Neural crest cell (in vitro differentiated cells): ENCODE results near the gene CDH23. TPM values are rescaled to one million over a fixed set of nuclear protein-coding genes. Genes with fewer than 3 reads are reported as not detected.

Source experiments
- DNase-seq: peaks from one replicate; pipeline ENCODE4 v3.0.0; 2021; ENCODE audit warnings: low read depth, mixed read lengths, low spot score
- H3K27ac Mint-ChIP-seq: one replicate; pipeline ENCODE4 v1.8.0; 2021; ENCODE audit warnings: mild to moderate bottlenecking, mixed read lengths; ENCODE audit not compliant: unreplicated experiment
- H3K27me3 Mint-ChIP-seq: 2 replicates; pipeline ENCODE4 v1.8.0; 2021; ENCODE audit warnings: low read depth, mild to moderate bottlenecking, mixed read lengths
- H3K36me3 Mint-ChIP-seq: 2 replicates; pipeline ENCODE4 v1.8.0; 2021; ENCODE audit warnings: low read depth, mild to moderate bottlenecking, mixed read lengths
- H3K4me1 Mint-ChIP-seq: 2 replicates; pipeline ENCODE4 v1.8.0; 2021; ENCODE audit warnings: mixed read lengths
- H3K4me3 Mint-ChIP-seq: one replicate; pipeline ENCODE4 v1.8.0; 2021; ENCODE audit warnings: mild to moderate bottlenecking, mixed read lengths
- H3K9me3 Mint-ChIP-seq: 2 replicates; pipeline ENCODE4 v1.8.0; 2021; ENCODE audit warnings: mixed read lengths
- total RNA-seq: library from RNA; stranded (reverse); gene quantifications from 2 replicates; pipeline ENCODE4 v1.2.1, GENCODE V29; 2021
- TF ChIP-seq, protein P1 (sequence below): fragments of 200-600 bp; sonication (generic); conservative IDR thresholded peaks from 2 replicates; pipeline ENCODE4 v1.5.0; 2021; ENCODE audit warnings: antibody characterized with exemption, mild to moderate bottlenecking

The CDH23 gene
- total RNA-seq, 1 donor from 2014 or later: 2.6 TPM

DNA sequence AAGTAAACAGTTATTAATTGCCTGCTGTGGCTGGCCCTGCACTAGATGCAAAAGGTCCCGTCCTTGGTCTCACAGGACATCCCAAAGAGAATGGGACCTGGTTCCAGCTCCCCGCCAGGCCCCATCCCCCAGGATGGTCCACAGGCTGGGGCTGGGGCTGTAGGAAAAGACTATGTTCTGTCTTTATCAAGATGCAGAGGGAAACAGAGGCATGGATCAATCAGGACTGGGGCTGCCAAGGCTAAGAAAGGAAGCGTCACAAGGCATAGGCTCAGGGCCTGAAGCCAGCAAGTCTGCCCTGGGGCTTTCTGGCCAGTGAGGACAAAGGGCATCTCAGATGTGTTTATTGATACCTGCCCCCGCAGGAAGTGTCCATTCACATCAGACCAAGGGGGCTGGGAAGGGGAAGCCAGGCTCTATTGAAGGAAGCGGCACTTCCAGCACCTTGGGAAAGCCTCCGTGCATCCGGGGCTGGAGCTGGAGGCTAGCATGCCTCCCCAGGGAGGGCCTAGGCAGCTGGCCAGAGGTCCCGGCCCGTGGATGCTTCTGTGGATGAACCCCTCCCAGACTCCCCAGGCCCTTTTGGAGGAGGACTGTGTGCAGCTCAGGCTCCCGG, 370.8 kb downstream of the CDH23 start:
- peaks cover 9% of the 10 kb centered on the region for H3K4me1 Mint-ChIP-seq
- no peak overlapping the region for H3K4me3 Mint-ChIP-seq
- TF ChIP-seq, protein P1, sequence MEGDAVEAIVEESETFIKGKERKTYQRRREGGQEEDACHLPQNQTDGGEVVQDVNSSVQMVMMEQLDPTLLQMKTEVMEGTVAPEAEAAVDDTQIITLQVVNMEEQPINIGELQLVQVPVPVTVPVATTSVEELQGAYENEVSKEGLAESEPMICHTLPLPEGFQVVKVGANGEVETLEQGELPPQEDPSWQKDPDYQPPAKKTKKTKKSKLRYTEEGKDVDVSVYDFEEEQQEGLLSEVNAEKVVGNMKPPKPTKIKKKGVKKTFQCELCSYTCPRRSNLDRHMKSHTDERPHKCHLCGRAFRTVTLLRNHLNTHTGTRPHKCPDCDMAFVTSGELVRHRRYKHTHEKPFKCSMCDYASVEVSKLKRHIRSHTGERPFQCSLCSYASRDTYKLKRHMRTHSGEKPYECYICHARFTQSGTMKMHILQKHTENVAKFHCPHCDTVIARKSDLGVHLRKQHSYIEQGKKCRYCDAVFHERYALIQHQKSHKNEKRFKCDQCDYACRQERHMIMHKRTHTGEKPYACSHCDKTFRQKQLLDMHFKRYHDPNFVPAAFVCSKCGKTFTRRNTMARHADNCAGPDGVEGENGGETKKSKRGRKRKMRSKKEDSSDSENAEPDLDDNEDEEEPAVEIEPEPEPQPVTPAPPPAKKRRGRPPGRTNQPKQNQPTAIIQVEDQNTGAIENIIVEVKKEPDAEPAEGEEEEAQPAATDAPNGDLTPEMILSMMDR: no peak

DNA sequence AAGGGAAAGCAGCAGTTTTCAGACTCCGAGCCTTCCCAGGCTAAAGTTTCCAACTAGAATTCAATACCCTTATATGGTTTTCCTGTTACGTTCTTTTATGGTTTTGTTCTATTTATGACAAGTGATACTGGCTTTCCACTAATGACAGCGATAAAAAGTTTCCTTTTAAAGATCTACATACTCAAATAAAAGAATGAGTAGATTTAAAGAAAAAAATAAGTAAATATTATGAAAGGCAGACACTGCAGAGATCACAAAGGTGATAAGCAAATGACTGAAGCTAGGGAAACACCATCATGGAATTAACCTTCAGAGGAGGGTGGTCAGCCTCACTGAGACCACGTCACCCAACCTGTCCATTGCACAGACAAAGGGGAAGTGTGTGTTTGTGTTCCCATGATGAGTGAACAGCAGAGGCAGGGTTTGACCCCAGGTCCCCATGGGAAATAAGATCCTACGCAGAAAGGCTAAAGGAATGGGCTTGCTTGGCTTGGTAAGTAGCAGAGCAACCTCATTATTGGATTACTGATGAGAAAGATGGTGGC, 372.6 kb downstream of the CDH23 start:
- no peak overlapping the region for H3K4me3 Mint-ChIP-seq
- TF ChIP-seq, protein P1: no peak
- no peak for DNase-seq
- no peaks in the 10 kb centered on the region for H3K9me3 Mint-ChIP-seq
- no peak overlapping the region for H3K27ac Mint-ChIP-seq
- H3K27me3 Mint-ChIP-seq: peaks cover 8% of the 10 kb centered on the region
- H3K36me3 Mint-ChIP-seq: no peaks in the 10 kb centered on the region
- peaks cover 17% of the 10 kb centered on the region for H3K4me1 Mint-ChIP-seq

More for the DNA sequence above, 370.8 kb downstream of the CDH23 start:
- DNase-seq: no peak
- Mint-ChIP-seq H3K36me3 (no peaks in the 10 kb centered on the region), H3K27ac (peak overlapping the region; percentile 50), H3K9me3 (no peaks in the 10 kb centered on the region), H3K27me3 (no peaks in the 10 kb centered on the region)

DNA sequence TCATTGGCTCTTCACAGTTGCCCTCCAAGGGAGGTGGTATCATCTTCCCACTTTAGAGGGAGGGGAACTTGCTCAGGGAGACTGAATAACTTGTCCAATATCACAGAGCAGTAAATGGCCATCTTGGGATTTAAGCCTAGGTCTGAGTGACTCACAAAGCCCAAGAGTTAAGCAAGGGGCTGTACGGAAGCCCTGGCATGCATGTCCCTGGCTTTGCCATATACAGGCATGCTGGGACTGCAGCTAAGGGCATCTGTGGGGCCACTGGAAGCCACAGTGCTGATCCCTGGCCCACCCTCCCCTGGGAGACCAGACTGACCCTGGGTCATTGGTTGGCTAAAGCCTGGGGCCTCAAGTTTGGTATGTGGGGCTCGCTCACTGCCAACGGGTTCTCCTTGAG, 373.5 kb downstream of the CDH23 start:
- peaks cover 9% of the 10 kb centered on the region for H3K27me3 Mint-ChIP-seq
- H3K9me3 Mint-ChIP-seq: no peaks in the 10 kb centered on the region
- DNase-seq: no peak
- H3K27ac Mint-ChIP-seq: no peak overlapping the region
- peaks cover 19% of the 10 kb centered on the region for H3K4me1 Mint-ChIP-seq
- TF ChIP-seq, protein P1: no peak
- H3K4me3 Mint-ChIP-seq: no peak overlapping the region
- H3K36me3 Mint-ChIP-seq: no peaks in the 10 kb centered on the region

DNA sequence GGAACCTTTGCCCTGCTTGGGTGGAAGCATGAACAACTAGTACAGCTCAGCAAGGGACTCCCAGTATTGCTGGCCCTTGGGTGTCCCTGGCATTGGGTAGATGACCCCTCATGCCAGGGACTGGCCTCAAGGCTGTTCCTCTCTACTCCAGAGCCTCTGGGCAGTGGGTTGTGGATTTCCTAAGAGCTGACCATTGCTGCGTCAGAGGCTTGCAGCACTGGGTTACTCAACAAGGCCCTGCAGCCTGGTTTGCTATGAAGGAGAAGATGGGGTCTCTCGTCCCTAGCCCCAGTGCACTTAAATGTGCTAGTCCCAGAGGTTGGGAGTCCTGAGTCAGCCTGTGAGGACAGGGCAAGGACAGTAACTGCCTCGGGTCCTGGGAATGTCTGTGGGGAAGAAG, 374.1 kb downstream of the CDH23 start:
- Mint-ChIP-seq H3K4me1 (peaks cover 19% of the 10 kb centered on the region), H3K27me3 (peaks cover 9% of the 10 kb centered on the region), H3K27ac (no peak overlapping the region), H3K4me3 (no peak overlapping the region), H3K9me3 (no peaks in the 10 kb centered on the region), H3K36me3 (no peaks in the 10 kb centered on the region)
- DNase-seq: no peak
- TF ChIP-seq, protein P1: no peak

DNA sequence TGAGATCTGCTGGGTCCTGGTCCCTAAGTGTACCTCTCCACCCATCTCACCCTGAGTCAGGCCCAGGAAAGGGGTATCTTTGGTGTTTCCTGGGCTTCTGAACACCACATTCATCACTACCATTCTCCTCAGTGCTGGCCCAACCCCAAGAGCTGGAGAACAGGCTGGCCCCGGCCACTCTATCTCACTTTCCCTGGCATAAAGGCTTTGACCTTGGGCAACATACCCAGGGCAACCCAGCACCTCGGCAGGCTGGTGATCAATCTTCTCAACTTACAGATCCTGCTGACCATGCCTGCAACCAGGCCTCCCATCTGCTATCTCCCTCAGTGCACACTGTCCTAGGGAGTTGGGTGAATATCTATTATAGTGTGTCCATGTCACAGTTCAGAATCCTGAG, 374.5 kb downstream of the CDH23 start:
- TF ChIP-seq, protein P1: no peak
- Mint-ChIP-seq H3K27ac (no peak overlapping the region), H3K27me3 (peaks cover 9% of the 10 kb centered on the region), H3K36me3 (no peaks in the 10 kb centered on the region), H3K9me3 (no peaks in the 10 kb centered on the region), H3K4me1 (peaks cover 19% of the 10 kb centered on the region), H3K4me3 (no peak overlapping the region)
- no peak for DNase-seq
